ENCODE data around the gene PDE6H. TPM values are rescaled to one million over a fixed set of nuclear protein-coding genes. Genes with fewer than 3 reads are reported as not detected.

Gene PDE6H
- total and polyA plus RNA-seq, 7 experiments from 2014 or later = 2.7 TPM; not detected in 6

Other genes with a start within 250 kb of the PDE6H start
- gene WBP11, start 169.6 kb upstream of the PDE6H start, total RNA-seq = 100 to 1,000 TPM in 2 of 5 experiments, 10 to 100 TPM in 3; 77.9 to 129 (median 90.4) TPM
- 10 to 100 TPM; 58.5 to 61.2 TPM for gene WBP11, start 169.6 kb upstream of the PDE6H start, polyA plus RNA-seq
- gene C12orf60, start 169.4 kb upstream of the PDE6H start, total RNA-seq = 1 to 10 TPM in 2 of 5 experiments, under 1 TPM in 2, not detected in 1; 0.22 to 1.7 (median 1.2) TPM
- 1 to 10 TPM in 1 of 2 donors, under 1 TPM in 1; 0.86 to 1.5 TPM for gene C12orf60, start 169.4 kb upstream of the PDE6H start, polyA plus RNA-seq
- not detected for gene SMCO3, start 158.9 kb upstream of the PDE6H start, total RNA-seq
- gene SMCO3, start 158.9 kb upstream of the PDE6H start, polyA plus RNA-seq = not detected
- gene ART4, start 129.5 kb upstream of the PDE6H start, total RNA-seq = not detected
- gene ART4, start 129.5 kb upstream of the PDE6H start, polyA plus RNA-seq = not detected
- gene MGP, start 87.2 kb upstream of the PDE6H start, total RNA-seq = 1 to 10 TPM in 2 of 5 experiments, under 1 TPM in 1, not detected in 2; 0.49 to 4.1 (median 1.7) TPM
- gene MGP, start 87.2 kb upstream of the PDE6H start, polyA plus RNA-seq = under 1 TPM in 1 of 2 donors, not detected in 1; 0.48 TPM
- gene ERP27, start 34.5 kb upstream of the PDE6H start, total RNA-seq = 10 to 100 TPM; 12.6 to 20.3 (median 19.1) TPM
- gene ERP27, start 34.5 kb upstream of the PDE6H start, polyA plus RNA-seq = 1 to 10 TPM; 5.6 to 5.8 TPM
- gene ARHGDIB, start 11.4 kb upstream of the PDE6H start, total RNA-seq = 1,000 to 10,000 TPM in 1 of 5 experiments, 100 to 1,000 TPM in 4; 776 to 1,263 (median 833) TPM
- gene ARHGDIB, start 11.4 kb upstream of the PDE6H start, polyA plus RNA-seq = 1,000 to 10,000 TPM; 3,273 to 3,336 TPM
- gene RERG, start 248.4 kb downstream of the PDE6H start, total RNA-seq = under 1 TPM in 1 of 5 experiments, not detected in 4; 0.35 TPM
- gene RERG, start 248.4 kb downstream of the PDE6H start, polyA plus RNA-seq = not detected

Measured in naive thymus-derived CD4-positive, alpha-beta T cell (primary cell).